ENCODE measurements around the gene ACTR1A. TPM values are rescaled to one million over a fixed set of nuclear protein-coding genes. Genes with fewer than 3 reads are reported as not detected.

The ACTR1A gene
- total and polyA plus RNA-seq, 9 of the 15 experiments (the other 6 are each of a cell fraction or from before 2014, with no cell fraction given) = 36.3 to 77.2 (median 49.6) TPM

GRCh38 chr10:102546606-102547320 is 44.3 kb upstream of the ACTR1A start (continued):
- TF ChIP-seq POU5F1 (IDR thresholded peaks at IDR 0.05; ENCODE audit: borderline replicate concordance, low read depth, low read length, partially characterized antibody) (no peak), THRB (CRISPR knock-in tag; conservative IDR thresholded peaks at IDR 0.05) (no peak), SIX5 (IDR thresholded peaks at IDR 0.05; ENCODE audit: borderline replicate concordance in 1 of 2, insufficient read depth in 1 of 2, low read depth in 1 of 2, low read length in 2 of 2) (no peak), ZNF778 (CRISPR knock-in tag; IDR thresholded peaks at IDR 0.05) (no peak), DACH1 (IDR thresholded peaks at IDR 0.05; ENCODE audit: partially characterized antibody) (no peak), ELK1 (CRISPR knock-in tag; IDR thresholded peaks at IDR 0.05) (no peak), TFAM (CRISPR knock-in tag; conservative IDR thresholded peaks at IDR 0.05) (no peak), NFE2L1 (tag; IDR thresholded peaks at IDR 0.05; ENCODE audit: borderline replicate concordance, low read depth) (no peak), TFAP4 (CRISPR knock-in tag; IDR thresholded peaks at IDR 0.05; ENCODE audit: borderline replicate concordance) (no peak)
